ENCODE results near the gene SDHA.
"Not testable (repeated sequence)": the region's sequence is repeated elsewhere in the genome, so short reads cannot be mapped to it uniquely, and the experiment has no call there.

GRCh38 chr5:240550-240949, 22.4 kb downstream of the SDHA start:
- not testable (repeated sequence) for TF ChIP-seq CTCF (IDR thresholded peaks at IDR 0.05 in 2 of 3, conservative IDR thresholded peaks at IDR 0.05 in 1 of 3; ENCODE audit: control insufficient read depth in 2 of 3, extremely low read depth in 1 of 3, insufficient read depth in 1 of 3, low read depth in 3 of 3, low read length in 3 of 3); RAD21 (IDR thresholded peaks at IDR 0.05; ENCODE audit: insufficient read depth, low read depth, low read length); MAX (IDR thresholded peaks at IDR 0.05; ENCODE audit: low read depth, low read length); PAX8 (IDR thresholded peaks at IDR 0.05); KDM1A (IDR thresholded peaks at IDR 0.05; ENCODE audit: borderline replicate concordance)

Measured in GM12878 (cell line).